IPS-18c (cell line): Measurements from ENCODE around the gene C2CD2L.
"Not testable (repeated sequence)": the region's sequence is repeated elsewhere in the genome, so short reads cannot be mapped to it uniquely, and the experiment has no call there.

Source experiments
- H3K4me3 ChIP-seq: 2 replicates; pipeline ENCODE4 v1.7.0; 2013; ENCODE audit warnings: low read depth, mild to moderate bottlenecking, low read length, moderate library complexity; ENCODE audit not compliant: insufficient read depth
- H3K9me3 ChIP-seq: one replicate; pipeline ENCODE4 v1.6.1; 2013; ENCODE audit warnings: mild to moderate bottlenecking, low read length, moderate library complexity; ENCODE audit not compliant: control insufficient read depth, insufficient read depth

Gene C2CD2L

GRCh38 chr11:119158467-119158866 lies 51.3 kb downstream of the C2CD2L start:
- Histone ChIP-seq H3K4me3 (no peak overlapping the region), H3K9me3 (no peaks in the 10 kb centered on the region)

DNA sequence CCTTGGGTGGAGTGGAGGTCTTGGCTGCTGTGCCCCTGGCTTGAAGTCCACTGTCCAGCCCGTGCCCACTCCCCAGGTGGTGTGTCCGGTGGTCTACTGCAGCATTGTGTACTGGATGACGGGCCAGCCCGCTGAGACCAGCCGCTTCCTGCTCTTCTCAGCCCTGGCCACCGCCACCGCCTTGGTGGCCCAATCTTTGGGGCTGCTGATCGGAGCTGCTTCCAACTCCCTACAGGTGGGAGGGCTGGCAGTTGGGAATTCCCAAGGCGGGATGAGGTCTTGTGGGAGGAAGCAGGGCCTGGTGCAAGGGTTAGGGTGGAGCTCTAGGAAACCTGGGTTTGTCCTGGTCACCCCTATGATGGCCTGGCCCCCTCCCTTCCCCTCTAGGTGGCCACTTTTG lies 53.0 kb downstream of the C2CD2L start:
- Histone ChIP-seq H3K4me3 (no peak overlapping the region), H3K9me3 (no peaks in the 10 kb centered on the region)

- Histone ChIP-seq H3K4me3 (no peak overlapping the region), H3K9me3 (no peaks in the 10 kb centered on the region)
These were observed 54.7 kb downstream of the C2CD2L start for GRCh38 chr11:119161871-119162270.

- Histone ChIP-seq H3K9me3 (no peaks in the 10 kb centered on the region), H3K4me3 (no peak overlapping the region)
These were observed 59.4 kb downstream of the C2CD2L start for GRCh38 chr11:119166368-119167076.

DNA sequence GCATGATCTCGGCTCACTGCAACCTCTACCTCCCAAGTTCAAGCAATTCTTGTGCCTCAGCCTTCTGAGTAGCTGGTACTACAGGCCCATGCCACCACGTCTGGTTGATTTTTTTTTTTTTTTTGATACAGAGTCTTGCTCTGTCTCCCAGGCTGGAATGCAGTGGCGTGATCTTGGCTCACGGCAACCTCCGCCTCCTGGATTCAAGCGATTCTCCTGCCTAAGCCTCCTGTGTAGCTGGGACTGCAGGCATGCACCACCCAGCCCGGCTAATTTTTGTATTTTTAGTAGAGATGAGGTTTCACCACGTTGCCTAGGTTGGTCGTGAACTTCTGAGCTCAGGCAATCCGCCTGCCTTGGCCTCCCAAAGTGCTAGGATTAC lies 59.9 kb downstream of the C2CD2L start:
- not testable (repeated sequence) for H3K9me3 ChIP-seq, H3K4me3 ChIP-seq

DNA sequence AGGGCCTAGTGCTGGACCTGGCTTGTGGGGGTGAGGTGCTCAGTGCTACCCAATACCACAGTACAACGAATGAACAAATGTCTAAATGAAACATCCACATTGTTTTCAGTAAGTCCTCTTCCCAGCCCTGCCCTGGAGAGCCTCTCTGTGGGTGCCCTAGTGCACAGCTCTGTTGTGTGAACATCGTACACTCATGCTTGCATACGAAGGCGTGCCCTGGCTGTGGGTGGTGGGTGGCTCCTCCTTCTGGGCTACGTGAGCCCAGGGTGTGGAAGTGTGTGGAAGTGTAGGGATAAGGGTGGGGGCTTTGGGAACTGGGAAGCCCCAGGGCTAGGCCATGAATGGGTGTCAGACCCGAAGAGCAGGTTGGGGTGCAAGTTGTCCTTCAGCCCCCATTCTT lies 60.8 kb downstream of the C2CD2L start:
- H3K9me3 ChIP-seq, result no peaks in the 10 kb centered on the region
- H3K4me3 ChIP-seq, result no peak overlapping the region
